ENCODE data around the gene APBB2.

Gene APBB2

GRCh38 chr4:40886931-40887763 lies 327.2 kb downstream of the APBB2 start:
- in situ Hi-C loops (cut with MboI; ENCODE audit: low pct_unique_long_range_greater_than_20kb, low sequenced_read_pairs) = no loop called here
- DNase-seq = no peak

GRCh38 chr4:40881851-40882250 lies 332.5 kb downstream of the APBB2 start:
- DNase-seq = no peak
- in situ Hi-C loops (cut with MboI; ENCODE audit: low pct_unique_long_range_greater_than_20kb, low sequenced_read_pairs) = no loop called here

GRCh38 chr4:40881096-40881495 lies 333.2 kb downstream of the APBB2 start:
- DNase-seq = no peak
- in situ Hi-C loops (cut with MboI; ENCODE audit: low pct_unique_long_range_greater_than_20kb, low sequenced_read_pairs) = no loop called here

- in situ Hi-C loops (cut with MboI; ENCODE audit: low pct_unique_long_range_greater_than_20kb, low sequenced_read_pairs) = no loop called here
- DNase-seq = no peak
Measured at GRCh38 chr4:40878548-40879055, 335.7 kb downstream of the APBB2 start.

GRCh38 chr4:40877081-40877480 lies 337.3 kb downstream of the APBB2 start:
- in situ Hi-C loops (cut with MboI; ENCODE audit: low pct_unique_long_range_greater_than_20kb, low sequenced_read_pairs) = no loop called here

GRCh38 chr4:40875507-40876150 lies 338.7 kb downstream of the APBB2 start:
- no peak for DNase-seq
- in situ Hi-C loops (cut with MboI; ENCODE audit: low pct_unique_long_range_greater_than_20kb, low sequenced_read_pairs) = no loop called here

More at GRCh38 chr4:40877081-40877480, 337.3 kb downstream of the APBB2 start:
- DNase-seq = no peak

GRCh38 chr4:40874901-40875300 lies 339.4 kb downstream of the APBB2 start:
- in situ Hi-C loops (cut with MboI; ENCODE audit: low pct_unique_long_range_greater_than_20kb, low sequenced_read_pairs) = no loop called here
- no peak for DNase-seq

- no peak for DNase-seq
- in situ Hi-C loops (cut with MboI; ENCODE audit: low pct_unique_long_range_greater_than_20kb, low sequenced_read_pairs) = no loop called here
Measured at GRCh38 chr4:40874331-40874730, 340.0 kb downstream of the APBB2 start.

GRCh38 chr4:40871695-40872250 lies 342.6 kb downstream of the APBB2 start:
- DNase-seq = no peak
- in situ Hi-C loops (cut with MboI; ENCODE audit: low pct_unique_long_range_greater_than_20kb, low sequenced_read_pairs) = no loop called here

GRCh38 chr4:40870150-40870549 lies 344.2 kb downstream of the APBB2 start:
- DNase-seq = no peak
- in situ Hi-C loops (cut with MboI; ENCODE audit: low pct_unique_long_range_greater_than_20kb, low sequenced_read_pairs) = no loop called here

GRCh38 chr4:40865696-40866095 lies 348.6 kb downstream of the APBB2 start:
- in situ Hi-C loops (cut with MboI; ENCODE audit: low pct_unique_long_range_greater_than_20kb, low sequenced_read_pairs) = no loop called here

GRCh38 chr4:40864531-40864930 lies 349.8 kb downstream of the APBB2 start:
- DNase-seq = no peak
- in situ Hi-C loops (cut with MboI; ENCODE audit: low pct_unique_long_range_greater_than_20kb, low sequenced_read_pairs) = no loop called here

More at GRCh38 chr4:40865696-40866095, 348.6 kb downstream of the APBB2 start:
- no peak for DNase-seq

GRCh38 chr4:40858962-40859361 lies 355.4 kb downstream of the APBB2 start:
- in situ Hi-C loops (cut with MboI; ENCODE audit: low pct_unique_long_range_greater_than_20kb, low sequenced_read_pairs) = no loop called here
- DNase-seq = no peak

GRCh38 chr4:40857956-40858355 lies 356.4 kb downstream of the APBB2 start:
- DNase-seq = peak; percentile 42
- in situ Hi-C loops (cut with MboI; ENCODE audit: low pct_unique_long_range_greater_than_20kb, low sequenced_read_pairs) = no loop called here

GRCh38 chr4:40856840-40857362 lies 357.4 kb downstream of the APBB2 start:
- peak; percentile 77 for DNase-seq

GRCh38 chr4:40856277-40856839 lies 358.0 kb downstream of the APBB2 start:
- in situ Hi-C loops (cut with MboI; ENCODE audit: low pct_unique_long_range_greater_than_20kb, low sequenced_read_pairs) = no loop called here
- DNase-seq = no peak

More at GRCh38 chr4:40856840-40857362, 357.4 kb downstream of the APBB2 start:
- in situ Hi-C loops (cut with MboI; ENCODE audit: low pct_unique_long_range_greater_than_20kb, low sequenced_read_pairs) = no loop called here

GRCh38 chr4:40850496-40850895 lies 363.8 kb downstream of the APBB2 start:
- in situ Hi-C loops (cut with MboI; ENCODE audit: low pct_unique_long_range_greater_than_20kb, low sequenced_read_pairs) = no loop called here
- DNase-seq = no peak

GRCh38 chr4:40848940-40849339 lies 365.4 kb downstream of the APBB2 start:
- in situ Hi-C loops (cut with MboI; ENCODE audit: low pct_unique_long_range_greater_than_20kb, low sequenced_read_pairs) = no loop called here
- no peak for DNase-seq

GRCh38 chr4:40848251-40848650 lies 366.1 kb downstream of the APBB2 start:
- DNase-seq = no peak
- in situ Hi-C loops (cut with MboI; ENCODE audit: low pct_unique_long_range_greater_than_20kb, low sequenced_read_pairs) = no loop called here

Measured in KBM-7 (cell line).